Stimulated activated CD8-positive, alpha-beta memory T cell treated with anti-CD3 and anti-CD28 coated beads, Interleukin-15, amount 100 ng/mL, for 24 hours (primary cell): ENCODE data around the gene SETSIP.
"Not testable (repeated sequence)": the region's sequence is repeated elsewhere in the genome, so short reads cannot be mapped to it uniquely, and the experiment has no call there.

Experiments
- DNase-seq: peaks from one replicate; pipeline ENCODE4 v3.0.0-alpha.2; 2020; ENCODE audit warnings: low read depth

Gene SETSIP, protein sequence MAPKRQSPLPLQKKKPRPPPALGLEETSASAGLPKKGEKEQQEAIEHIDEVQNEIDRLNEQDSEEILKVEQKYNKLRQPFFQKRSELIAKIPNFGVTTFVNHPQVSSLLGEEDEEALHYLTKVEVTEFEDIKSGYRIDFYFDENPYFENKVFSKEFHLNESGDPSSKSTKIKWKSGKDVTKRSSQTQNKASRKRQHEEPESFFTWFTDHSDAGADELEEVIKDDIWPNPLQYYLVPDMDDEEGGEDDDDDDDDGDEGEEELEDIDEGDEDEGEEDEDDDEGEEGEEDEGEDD

GRCh38 chr1:92075311-92075710 lies at the start of gene SETSIP:
Gene SETSIP, minus strand, starts transcription at chr1:92075411. Its CDS starts 0 bp downstream, at chr1:92075411.
- no peak for DNase-seq

- DNase-seq: no peak
These were observed 48.7 kb upstream of the SETSIP start for GRCh38 chr1:92123868-92124267.

- DNase-seq: no peak
These were observed 43.6 kb upstream of the SETSIP start for GRCh38 chr1:92118826-92119225.

DNA sequence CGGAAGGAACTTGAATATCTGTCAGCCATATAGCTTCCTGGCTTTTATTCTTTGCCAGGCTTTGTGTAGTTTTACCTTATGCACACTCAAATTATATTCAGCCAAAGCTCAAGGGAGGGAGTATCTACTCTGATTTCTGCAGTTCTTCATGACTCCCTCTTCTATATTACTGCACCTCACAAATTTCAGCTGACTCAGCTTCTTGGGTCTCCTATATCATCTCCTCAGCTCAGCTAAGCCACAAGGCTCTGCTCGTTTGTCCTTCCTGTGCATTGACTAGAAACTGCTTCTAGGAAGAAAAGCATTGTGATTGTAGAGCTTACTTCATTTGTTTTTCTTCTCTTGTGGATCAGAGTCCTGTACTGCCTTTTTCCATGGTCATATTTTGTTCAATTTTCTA lies 42.3 kb upstream of the SETSIP start:
- DNase-seq: no peak

- no peak for DNase-seq
These were observed 33.4 kb upstream of the SETSIP start for GRCh38 chr1:92108631-92109030.

- no peak for DNase-seq
These were observed 30.4 kb upstream of the SETSIP start for GRCh38 chr1:92105546-92106081.

DNA sequence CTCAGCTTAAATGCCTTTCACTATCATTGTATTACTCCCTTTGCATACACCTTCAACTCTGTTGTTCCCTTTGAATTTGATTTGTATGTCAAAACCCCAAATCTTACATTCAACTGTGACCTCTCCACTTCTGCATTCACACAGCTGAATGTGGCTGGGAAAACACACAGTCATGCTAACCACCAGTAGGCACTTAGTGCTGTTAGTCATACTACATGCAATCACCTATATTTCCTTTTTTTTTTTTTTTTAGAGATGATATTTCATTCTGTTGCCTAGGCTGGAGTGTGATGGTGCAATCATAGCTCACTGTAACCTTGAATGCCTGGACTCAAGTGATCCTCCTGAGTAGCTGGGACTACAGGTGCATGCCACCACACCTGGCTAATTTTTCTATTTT lies 21.1 kb upstream of the SETSIP start:
- no peak for DNase-seq

- DNase-seq: no peak
These were observed 20.7 kb upstream of the SETSIP start for GRCh38 chr1:92095874-92096273.

DNA sequence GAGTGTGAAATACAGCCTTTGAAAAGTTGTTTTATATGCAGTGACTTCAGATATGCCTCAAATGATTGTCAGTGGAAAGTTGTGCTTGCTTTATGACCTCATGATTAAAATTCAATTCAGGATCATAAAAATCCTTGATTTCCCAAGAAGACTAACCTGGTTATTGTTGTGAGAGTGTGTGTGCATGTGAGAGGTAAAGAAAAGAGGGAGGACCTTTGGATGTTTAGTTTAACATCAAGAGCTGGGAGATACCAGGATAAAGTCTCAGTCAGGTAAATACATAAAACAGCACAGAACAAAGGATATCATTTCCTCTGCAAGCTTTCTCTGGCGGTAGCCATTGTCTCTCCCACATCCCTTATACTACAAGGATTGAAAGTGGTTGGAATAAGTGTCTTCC lies 19.4 kb upstream of the SETSIP start:
- no peak for DNase-seq

DNA sequence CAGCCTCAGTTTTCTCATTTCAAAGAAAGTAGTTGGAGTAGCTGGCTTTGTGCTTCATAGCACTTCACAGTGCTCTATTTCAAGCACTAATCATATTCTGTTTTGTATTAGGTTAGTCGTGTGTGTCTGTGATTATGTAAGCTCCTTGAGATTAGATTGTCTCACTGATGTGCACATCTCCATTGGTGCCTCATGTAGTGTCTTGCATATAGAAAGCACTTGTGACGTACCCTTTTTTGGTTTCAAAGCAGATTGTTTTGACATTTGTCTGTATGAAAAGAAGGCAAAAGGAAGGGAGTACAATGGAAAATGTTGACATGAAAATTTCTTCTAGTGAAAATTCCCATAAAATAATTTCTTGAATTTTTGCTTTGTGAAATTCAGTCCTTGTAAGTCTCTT lies 18.9 kb upstream of the SETSIP start:
- no peak for DNase-seq

- DNase-seq: no peak
These were observed 16.4 kb upstream of the SETSIP start for GRCh38 chr1:92091625-92092024.

- no peak for DNase-seq
These were observed 12.3 kb upstream of the SETSIP start for GRCh38 chr1:92087542-92087941.

GRCh38 chr1:92085727-92086126 lies 10.5 kb upstream of the SETSIP start:
- DNase-seq: no peak

DNA sequence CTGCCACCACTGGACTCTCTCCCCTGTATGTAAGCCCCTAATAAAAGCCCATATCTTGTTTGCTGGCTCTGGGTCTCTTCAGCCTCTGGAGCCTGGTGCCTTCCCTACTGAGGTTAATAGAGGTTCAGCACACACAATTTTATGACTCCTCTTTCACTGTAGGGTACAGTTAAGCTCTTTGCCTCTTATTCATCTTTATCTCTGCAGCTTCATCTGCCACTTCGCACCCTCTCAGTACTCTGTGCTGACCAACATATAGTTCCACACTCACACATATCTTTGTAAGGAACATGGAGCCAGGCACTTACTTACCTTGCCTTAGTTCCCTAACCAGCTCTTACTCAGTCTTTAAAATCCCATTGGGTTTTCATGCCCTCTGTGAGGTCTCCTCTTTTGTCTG lies 9.4 kb upstream of the SETSIP start:
- no peak for DNase-seq

DNA sequence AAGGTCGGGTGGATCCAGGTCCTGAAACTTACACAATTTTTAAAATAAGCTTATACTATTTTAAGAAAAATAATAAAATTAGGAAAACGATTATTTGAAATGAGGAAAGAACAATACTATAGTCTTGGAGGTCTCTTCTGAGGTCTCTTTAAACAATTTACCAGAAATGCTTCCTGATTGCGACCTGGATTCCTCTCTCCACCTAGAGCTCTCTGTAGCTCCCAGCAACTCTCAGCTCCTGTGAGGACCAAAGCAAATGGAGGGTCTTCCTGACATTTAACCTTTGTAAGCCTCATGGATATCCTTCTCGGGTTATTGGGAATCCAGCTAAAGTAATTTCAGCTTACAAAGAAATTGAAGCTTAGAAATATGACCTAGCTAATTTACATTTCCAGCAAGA lies 5.8 kb upstream of the SETSIP start:
- DNase-seq: no peak

GRCh38 chr1:92080128-92080985 lies 5.1 kb upstream of the SETSIP start, which contains the start of gene BTBD8:
Gene BTBD8, plus strand, starts transcription at chr1:92080345. Its CDS starts 227 bp downstream, at chr1:92080572.
- peak; percentile 52 for DNase-seq

DNA sequence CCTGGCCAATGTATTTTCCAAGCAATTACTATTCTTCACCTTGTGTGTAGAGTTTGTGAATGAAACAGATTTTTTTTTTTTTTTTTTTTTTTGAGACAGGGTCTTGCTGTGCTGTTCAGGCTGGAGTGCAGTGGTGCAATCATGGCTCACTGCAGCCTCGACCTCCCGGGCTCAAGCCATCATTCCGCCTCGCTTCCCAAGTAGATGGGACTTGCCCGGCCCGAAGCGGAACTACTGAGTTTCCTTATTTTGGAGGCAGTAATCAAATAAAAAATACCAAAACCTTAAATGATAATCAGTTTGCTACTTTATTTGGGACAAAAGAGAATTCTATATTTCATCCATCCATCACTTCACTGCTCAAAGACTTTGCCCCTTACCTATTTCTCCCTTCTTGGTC lies 4.2 kb upstream of the SETSIP start:
- no peak for DNase-seq

DNA sequence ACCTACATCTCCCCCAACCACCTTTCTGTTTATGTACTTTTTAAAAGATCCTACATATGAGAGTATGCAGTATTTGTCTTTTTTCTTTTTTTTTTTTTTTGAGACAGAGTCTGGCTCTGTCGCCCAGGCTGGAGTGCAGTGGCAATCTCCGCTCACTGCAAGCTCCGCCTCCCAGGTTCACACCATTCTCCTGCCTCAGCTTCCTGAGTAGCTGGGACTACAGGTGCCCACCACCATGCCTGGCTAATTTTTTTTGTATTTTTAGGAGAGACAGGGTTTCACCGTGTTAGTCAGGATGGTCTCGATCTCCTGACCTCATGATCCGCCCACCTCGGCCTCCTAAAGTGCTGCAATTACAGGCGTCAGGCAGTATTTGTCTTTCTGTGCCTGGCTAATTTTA lies 2.9 kb upstream of the SETSIP start:
- DNase-seq: not testable (repeated sequence)

GRCh38 chr1:92076363-92076762 lies 1.2 kb upstream of the SETSIP start:
- DNase-seq: no peak

- not testable (repeated sequence) for DNase-seq
These were observed 765 bp downstream of the SETSIP start for GRCh38 chr1:92074446-92074845.

DNA sequence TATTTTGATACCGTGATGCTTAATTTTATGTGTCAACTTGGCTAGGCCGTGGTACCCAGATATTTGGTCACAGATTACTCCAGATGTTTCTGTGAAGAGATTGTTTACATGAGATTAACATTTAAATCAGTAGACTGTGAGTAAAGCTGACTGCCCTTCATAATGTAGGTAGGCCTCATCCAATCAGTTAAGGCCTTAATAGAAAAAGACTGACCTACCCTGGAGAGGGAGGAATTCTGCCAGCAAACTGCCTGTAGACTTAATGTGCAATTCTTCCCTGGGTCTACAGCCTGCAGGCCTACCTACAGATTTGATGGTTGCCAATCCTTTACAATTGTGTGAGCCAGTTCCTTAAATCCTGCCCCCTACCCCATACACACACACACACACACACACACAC lies 4.3 kb downstream of the SETSIP start:
- DNase-seq: no peak

- DNase-seq: no peak
These were observed 8.9 kb downstream of the SETSIP start for GRCh38 chr1:92066321-92066720.

GRCh38 chr1:92065042-92065441 lies 10.2 kb downstream of the SETSIP start:
- DNase-seq: no peak
